GM21737 (cell line): ENCODE results near the gene LMBR1.
"Not testable (repeated sequence)": the region's sequence is repeated elsewhere in the genome, so short reads cannot be mapped to it uniquely, and the experiment has no call there.

Experiments used
- ATAC-seq: cut with Tn5 transposase; IDR thresholded peaks from one replicate; pipeline ENCODE4 v1.9.1; 2021; ENCODE audit warnings: mild to moderate bottlenecking, moderate library complexity; ENCODE audit not compliant: unreplicated experiment

The LMBR1 gene

DNA sequence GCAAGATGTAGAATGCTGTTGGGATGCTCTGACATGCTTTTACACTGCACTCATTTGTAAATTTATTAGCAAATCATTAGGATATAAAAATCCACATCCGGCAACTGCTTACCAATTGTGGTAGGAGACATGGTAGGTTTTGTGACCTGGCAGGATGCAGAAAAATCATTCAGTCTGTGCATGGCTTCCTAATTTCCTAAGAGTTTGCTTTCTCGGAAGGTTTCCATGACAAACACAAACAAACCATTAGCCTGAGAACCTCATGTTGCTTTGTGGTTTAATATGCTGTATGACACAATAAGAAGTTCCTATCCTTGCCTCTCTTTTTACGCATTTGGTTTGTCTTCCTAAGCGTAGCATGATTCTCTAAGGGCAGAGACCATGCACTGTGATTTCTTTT, 14.7 kb upstream of the LMBR1 start:
- ATAC-seq: no peak

DNA sequence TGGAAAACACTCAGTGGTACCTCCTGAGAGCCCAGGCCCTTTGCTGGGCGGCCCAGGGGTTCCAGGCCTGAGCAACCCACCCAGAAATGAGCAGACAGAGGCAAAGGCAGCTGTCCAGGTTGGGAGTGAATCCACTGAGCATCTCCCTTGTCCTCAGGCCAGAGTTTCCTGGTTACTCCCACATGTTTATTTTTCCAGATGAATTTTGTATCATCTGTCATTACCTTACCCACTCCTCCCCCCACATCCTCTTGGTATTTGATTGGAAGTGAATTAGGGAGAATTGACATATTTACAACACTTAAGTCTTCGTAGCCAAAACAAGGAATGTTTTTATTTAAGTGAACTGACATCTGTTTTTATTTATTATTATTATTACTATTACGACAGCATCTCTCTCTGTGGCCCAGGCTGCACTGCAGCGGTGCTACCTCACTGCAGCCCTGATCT, 13.2 kb upstream of the LMBR1 start:
- no peak for ATAC-seq

DNA sequence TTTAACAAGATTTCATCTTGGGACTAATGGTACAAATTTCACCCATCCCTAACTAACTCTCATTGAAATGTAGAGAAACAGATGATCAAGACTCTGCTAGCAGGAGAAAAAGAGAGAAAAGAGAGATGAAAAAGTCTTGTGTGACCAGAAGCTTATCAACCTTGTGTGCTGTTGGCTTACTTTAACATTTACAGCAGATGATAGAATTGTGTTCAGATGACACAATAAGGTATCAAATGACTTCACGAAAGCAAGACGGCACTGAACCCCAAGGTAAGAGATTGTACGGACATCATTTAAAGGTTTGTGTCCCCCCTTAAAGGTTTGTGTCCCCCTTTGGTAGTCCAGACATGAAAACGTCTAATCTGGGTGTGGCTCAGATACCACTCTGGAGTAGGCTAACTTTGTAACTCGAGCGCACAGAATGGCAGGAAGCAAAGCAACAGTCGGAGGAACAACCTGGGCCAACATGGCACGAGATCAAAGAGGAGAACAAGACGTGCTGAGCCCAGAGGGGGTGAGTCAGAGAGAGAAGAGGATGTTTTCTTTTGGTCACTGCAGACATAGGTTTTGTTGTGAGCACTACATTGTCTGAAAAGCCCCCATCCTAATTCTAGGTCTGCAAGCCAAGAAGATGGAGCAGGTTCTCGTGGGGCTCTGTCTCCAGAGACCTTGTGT, 10.4 kb upstream of the LMBR1 start:
- no peak for ATAC-seq

DNA sequence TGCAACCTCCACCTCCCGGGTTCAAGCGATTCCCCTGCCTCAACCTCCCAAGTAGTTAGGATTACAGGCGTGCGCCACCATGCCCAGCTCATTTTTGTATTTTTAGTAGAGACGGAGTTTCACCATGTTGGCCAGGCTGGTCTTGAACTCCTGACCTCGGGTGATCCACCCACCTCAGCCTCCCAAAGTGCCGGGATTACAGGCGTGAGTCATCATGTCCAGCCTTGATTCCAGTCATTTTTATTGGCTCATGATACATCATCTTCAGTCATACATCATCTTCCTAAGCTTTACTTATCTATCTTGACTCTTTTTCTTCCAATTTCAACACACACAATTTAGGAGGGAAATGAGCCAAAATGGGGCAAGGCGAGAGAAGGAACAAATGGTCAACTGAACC, 7.1 kb upstream of the LMBR1 start:
- ATAC-seq: not testable (repeated sequence)

DNA sequence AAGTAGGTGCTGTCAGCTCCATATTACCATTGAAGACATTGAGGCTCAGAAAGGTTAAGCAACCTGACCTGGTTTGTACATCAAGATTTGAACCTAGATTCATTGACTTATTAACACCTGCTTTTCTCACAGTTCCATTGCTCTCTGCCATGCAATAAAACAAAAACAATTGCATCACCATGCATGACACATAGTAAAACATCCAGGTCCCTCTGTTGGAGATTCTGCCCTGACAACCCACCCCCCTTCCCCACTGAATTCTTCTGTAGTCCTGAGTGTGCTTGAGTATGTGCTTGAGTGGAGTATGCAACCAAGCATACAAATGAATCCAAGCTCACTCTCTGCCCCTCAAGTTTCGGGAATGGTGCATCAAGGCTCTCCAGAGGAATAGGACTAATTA, 6.0 kb upstream of the LMBR1 start:
- no peak for ATAC-seq

DNA sequence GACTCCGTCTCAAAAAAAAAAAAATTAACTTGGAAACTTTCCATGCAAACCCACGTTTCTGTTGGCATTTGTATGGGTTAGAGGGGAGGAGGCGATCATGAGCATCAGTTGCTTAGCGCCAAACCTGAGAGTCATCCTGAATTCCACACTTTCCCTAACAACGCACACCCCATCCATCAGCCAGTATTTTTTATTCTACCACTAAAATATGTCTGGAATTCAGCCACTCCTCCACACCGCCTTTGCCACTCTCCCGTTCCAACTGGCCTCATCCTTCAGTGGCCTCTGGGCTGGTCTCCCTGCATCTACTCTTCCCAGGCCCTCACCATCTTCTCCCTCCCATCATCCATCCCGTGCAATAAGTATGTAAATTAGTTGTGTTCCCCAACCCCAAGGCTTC, 4.7 kb upstream of the LMBR1 start:
- no peak for ATAC-seq

DNA sequence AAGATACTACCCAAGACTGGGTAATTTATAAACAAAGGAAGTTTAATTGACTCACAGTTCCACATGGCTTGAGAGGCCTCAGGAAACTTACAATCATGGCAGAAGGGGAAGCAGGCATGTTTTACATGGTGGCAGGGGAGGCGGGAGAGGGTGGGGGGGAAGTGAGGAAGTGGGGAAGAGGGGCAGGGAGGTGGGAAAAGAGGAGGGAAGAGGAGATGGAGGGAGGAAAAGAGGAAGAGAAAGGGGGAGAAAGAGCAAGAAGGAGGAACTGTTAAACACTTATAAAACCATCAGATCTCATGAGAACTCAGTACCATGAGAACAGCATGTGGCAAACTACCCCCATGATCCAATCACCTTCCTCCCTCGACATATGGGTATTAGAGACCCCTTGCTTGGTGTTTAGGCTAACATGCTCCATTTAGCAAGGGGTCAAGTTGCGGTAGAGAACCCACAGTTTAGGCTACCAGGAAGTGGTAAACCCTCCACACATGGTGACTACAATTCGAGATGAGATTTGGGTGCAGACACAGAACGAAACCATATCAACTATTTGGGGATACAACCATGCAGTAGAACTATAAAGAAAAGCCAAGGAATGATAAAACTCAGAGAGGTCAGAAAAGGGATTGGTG, 3.5 kb upstream of the LMBR1 start:
- ATAC-seq: no peak

DNA sequence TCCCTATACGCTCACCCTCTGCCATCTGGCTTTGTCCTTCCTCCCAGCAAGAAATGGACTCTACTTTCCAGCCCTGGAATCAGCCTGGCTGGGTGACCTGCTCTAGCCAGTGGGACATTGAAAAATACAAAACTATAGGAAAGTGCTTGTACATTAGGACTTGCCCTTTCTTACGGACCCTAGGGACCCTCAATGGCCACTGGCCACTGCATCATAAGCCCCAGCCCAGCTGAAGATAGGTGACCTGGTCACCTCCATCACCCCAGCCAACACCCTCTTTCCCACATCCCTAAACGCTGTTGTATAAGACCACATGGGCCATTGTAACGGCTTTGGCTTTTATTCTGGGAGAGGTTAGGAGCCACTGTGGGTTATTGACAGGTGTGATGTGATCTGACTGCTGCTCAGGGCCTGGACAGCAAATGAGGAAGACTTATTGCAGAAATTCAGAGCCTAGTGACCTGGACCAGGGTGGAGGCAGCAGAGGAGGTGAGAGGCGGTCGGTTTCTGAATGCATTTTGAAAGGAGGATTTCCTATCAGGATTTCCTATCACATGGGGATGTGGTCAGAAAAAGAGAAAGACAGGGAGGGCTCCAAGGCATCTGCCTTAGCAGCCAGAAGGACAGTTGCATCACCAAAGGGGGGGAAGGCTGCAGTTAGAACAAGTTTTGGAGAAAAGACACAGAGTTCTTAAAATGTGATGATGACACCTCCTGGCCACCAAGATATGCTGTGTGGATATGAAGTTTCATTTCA, 2.2 kb upstream of the LMBR1 start:
- ATAC-seq: no peak

DNA sequence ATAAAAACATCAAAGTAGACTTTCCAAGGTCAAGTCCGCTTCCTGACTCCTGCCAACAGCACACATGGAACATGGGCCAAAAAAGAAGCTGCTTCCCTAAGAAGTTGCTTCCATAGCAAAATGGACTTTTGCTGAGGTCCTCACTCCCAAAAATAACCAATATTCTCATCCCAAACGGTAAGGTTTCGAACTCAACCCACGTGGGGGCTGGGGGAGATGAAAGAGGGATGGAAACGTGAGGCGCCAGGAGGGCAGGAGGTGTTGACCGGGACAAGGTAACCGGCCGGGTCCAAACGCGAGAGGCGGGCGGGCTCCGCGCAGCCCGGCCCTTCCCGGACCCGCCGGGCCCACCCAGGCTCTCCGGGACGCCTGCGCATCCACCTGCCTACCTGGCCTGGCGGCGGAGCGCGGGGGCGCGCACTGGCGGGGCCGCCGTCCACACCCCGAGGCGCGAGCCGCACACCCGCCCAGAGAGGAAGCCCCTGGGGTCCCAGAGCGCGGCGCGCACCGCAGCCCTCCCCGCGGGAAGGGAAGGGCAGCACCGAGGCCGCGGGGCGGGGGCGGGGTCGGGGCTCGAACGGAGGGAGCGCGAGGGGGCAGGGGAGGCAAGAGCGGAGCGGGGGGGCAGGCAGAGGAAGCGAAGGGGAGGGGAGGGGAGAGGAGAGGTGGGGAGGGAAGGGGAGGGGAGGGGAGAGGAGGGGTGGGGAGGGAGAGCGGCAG, 742 bp downstream of the LMBR1 start:
- peak; percentile 28 for ATAC-seq

DNA sequence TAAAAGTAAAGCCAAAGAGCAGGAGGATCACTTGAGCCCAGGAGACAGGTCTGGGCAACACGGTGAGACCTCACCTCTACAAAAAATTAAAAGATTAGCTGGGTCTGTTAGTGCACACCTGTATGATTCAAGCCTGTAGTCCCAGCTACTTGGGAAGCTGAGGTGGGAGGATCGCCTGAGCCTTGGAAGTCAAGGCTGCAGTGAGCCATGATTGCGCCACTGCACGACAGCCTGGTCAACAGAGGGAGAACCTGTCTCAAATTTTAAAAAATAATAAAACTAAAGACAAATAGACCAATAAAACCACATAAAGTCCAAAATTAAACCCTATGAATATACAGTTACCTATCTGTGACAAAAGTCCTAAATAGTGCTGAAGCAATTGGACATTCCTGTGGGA, 3.2 kb downstream of the LMBR1 start:
- no peak for ATAC-seq

DNA sequence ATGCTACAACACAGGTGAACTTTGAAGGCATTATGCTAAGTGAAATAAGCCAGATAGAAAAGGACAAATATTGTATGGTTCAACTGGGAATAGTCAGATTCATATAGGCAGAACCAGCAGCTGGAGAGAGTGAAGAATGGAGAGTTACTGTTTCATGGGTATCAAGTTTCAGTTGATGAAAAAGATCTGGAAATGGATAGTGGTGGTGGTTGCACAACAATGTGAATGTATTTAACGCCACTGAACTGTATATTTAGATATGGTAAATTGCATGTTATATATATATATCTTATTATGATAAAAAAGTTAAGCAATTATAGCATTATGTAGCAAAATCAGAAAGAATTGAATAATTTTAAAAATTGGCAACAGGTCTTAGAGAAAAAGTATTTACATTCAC, 3.9 kb downstream of the LMBR1 start:
- ATAC-seq: no peak

DNA sequence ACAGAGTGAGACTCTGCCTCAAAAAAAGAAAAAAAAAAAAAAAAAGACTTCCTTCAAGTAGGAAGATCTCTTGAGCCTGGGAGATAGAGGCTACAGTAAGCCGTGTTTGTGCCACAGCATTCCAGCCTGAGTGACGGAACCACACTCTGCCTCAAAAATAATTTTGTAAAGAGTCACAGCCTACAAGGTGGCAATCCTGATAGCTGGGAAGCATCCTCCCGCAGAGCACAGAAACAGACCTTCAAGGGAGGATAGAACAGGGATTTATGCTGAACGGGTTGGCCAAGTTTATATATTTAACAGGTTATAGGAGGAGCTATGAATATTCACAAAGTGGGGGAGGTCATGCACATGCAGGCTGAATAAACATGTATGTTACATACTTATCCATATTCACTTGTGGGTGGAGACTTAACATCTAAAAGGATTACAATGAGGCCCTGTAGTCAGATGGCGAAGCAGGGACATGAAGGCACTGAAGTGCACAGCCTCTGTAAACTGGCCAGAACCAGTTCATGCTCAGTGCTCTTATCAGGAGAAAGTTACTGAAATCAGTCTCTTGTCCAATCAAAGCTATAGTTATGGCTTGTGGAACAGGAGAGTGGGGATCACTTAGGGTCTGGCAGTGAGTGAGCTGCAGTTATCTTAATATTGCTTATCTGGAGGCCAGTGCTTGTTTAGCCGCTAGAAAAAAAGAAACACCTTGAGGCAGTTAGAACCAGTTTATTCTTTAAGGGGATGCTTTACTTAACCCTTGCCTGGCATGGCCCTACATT, 6.8 kb downstream of the LMBR1 start:
- ATAC-seq: no peak

DNA sequence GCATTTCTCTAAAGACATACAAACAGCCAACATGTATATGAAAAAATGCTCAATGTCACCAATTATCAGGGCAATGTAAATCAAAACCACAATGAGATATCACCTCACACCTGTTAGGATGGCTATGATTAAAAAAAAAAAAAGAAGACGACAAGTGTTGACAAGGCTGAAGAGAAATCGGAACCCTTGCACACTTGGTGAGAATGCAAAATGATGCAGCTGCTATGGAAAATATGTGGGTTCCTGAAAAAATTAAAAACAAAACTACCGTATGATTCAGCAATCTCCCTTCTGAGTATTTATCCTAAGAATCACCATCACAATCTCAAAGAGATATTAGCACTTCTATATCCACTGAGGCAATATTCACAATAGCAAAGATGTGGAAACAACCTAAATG, 11.3 kb downstream of the LMBR1 start:
- ATAC-seq: no peak

DNA sequence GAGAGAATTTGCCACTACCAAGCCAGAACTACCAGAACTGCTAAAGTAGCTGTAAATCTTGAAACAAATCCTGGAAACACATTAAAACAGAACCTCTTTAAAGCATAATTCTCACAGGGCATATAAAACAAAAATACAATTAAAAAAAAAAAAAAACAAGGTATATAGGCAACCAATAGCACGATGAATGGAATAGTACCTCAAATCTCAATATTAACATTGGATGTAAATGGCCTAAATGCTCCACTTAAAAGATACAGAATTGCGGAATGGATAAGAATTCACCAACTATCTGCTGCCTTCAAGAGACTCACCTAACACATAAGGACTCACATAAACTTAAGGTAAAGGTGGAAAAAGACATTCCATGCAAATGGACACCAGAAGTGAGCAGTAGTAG, 17.2 kb downstream of the LMBR1 start:
- no peak for ATAC-seq

DNA sequence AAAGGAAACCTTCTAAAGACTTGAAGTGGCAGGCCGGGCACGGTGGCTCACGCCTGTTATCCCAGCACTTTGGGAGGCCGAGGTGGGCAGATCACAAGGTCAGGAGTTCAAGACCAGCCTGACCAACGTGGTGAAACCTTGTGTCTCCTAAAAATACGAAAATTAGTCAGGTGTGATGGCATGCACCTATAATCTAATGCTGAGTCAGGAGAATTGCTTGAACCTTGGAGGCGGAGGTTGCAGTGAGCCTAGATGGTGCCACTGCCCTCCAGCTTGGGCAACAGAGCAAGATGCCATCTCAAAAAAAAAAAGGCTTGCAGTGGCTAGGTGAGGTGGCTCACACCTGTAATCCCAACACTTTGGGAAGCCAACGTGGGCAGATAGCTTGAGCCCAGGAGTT, 24.6 kb downstream of the LMBR1 start:
- ATAC-seq: not testable (repeated sequence)

DNA sequence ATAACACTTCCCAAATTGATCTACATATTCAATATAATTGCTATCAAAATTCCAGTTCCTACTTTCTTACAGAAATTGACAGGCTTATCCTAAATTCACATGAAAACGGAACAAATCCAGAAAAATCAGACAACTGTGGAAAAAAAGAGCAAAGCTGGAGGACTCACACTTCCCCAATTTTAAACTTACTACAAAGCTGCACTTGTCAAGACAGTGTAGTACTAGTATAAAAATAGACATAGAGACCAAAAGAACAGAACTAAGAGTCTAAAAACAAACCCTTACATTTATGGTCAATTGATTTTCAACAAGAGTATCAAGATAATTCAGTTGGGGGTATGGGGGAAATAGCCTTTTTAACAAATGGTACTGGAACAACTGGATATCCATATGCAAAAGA, 27.5 kb downstream of the LMBR1 start:
- ATAC-seq: no peak

DNA sequence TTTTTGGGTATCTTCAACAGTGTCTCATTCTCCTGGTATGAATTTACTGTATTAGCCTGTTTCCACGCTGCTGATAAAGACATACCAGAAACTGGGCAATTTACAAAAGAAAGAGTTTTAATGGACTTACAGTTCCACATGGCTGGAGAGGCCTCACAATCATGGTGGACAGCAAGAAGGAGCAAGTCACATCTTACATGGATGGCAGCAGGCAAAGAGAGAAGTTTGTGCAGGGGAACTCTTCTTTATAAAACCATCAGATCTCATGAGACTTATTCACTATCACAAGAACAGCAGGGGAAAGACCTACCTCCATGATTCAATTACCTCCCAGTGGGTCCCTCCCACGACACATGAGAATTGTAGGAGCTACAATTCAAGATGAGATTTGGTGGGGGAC, 31.0 kb downstream of the LMBR1 start:
- ATAC-seq: not testable (repeated sequence)

DNA sequence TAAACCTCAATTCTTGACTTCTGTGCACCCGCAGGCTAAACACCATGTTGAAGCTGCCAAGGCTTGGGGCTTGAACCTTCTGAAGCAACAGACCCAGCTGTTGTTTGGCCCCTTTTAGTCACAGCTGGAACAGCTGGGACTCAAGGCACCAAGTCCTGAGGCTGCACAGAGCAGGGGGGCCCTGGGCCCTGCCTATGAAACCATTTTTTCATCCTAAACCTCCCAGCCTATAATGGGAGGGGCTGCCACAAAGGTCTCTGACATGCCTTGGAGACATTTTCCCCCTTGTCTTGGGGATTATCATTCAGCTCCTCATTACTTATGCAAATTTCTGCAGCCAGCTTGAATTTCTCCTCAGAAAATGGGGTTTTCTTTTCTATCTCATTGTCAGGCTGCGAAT, 31.8 kb downstream of the LMBR1 start:
- ATAC-seq: no peak

DNA sequence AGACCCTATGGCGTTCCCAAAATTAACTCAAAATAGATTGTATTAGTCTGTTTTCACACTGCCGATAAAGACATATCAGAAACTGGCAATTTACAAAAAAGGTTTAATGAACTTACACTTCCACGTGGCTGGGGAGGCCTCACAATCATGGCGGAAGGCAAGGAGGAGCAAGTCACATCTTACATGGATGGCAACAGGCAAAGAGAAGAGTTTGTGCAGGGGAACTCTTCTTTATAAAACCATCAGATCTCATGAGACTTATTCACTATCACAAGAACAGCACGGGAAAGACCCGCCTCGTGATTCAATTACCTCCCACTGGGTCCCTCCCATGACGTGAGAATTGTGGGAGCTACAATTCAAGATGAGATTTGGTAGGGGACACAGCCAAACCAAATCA, 32.9 kb downstream of the LMBR1 start:
- ATAC-seq: not testable (repeated sequence)

DNA sequence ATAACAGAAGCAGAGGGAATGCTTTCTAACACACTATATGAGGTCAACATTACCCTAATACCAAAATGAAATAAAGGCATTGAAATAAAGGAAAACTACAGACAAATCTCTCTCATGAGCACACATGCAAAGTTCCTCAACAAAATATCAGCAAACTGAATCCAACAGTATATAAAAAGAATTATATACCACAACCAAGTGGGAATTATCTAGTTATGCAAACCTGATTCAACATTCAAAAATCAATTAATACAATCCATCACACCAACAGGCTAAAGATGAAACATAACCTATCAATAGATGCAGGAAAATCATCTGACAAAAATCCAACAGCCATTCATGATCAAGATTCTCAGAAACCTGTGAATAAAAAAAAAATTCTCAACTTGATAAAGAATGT, 34.5 kb downstream of the LMBR1 start:
- ATAC-seq: no peak

DNA sequence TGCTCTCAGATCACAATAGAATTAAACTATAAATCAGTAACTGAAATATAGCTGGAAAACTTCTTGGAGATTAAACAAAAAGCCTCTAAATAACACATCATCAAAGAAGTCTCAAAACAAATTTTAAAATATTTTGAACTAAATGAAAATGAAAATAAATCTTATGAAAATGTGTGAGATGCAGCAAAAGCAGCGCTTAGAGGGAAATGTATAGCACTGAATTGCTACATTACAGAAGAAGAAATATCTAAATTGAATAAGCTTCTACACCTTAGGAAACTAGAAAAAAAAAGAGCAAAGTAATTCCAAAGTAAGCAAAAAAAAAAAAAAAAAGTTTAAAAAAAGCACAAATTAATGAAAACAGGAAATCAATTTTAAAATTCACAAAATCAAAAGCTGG, 35.2 kb downstream of the LMBR1 start:
- ATAC-seq: no peak
